Endothelial cell of umbilical vein (primary cell): ENCODE measurements around the gene VAC14. TPM values are rescaled to one million over a fixed set of nuclear protein-coding genes. Genes with fewer than 3 reads are reported as not detected.

ENCODE experiments used
- BruUV-seq: library from RNA; stranded (reverse); fragments of 400-500 nt; replicated peaks from 2 replicates; lab custom pipeline; 2021; lab: Mats Ljungman, UMichigan
- CTCF ChIA-PET: fragments of 300-600, 350-600 bp; sonication (Branson Sonifier 250); formaldehyde crosslinking; loops from one replicate; lab custom pipeline; 2021; ENCODE audit warnings: antibody characterized with exemption, inconsistent platforms; lab: Charles Lee
- POLR2A ChIA-PET: fragments of 300-600, 350-600 bp; sonication (Branson Sonifier 250); formaldehyde crosslinking; loops from one replicate; lab custom pipeline; 2021; ENCODE audit warnings: antibody characterized with exemption, inconsistent platforms; lab: Charles Lee
- DNase-seq: peaks from one replicate; pipeline ENCODE4 v3.0.0-alpha.2; 2011; ENCODE audit warnings: low read depth, low spot score
- FAIRE-seq: peaks from 2 replicates; lab custom pipeline; 2011; peaks lifted over from hg19 to GRCh38; lab: Jason Lieb, UNC
- H2AFZ ChIP-seq: 2 replicates; pipeline ENCODE4 v1.6.0; 2012; ENCODE audit warnings: low read depth, low read length, control low read depth, inconsistent platforms
- H3K27ac ChIP-seq: 2 replicates; pipeline ENCODE4 v1.5.1; 2011; ENCODE audit warnings: low read depth, mild to moderate bottlenecking, control low read depth, low read length, moderate library complexity; ENCODE audit not compliant: insufficient read depth
- H3K27me3 ChIP-seq, 2 experiments: 2 replicates each; pipeline versions ENCODE4 v1.6.0 to v1.6.1; 2011; ENCODE audit warnings: low read length in 2 of 2, mixed read lengths in 1 of 2; ENCODE audit not compliant: control insufficient read depth in 2 of 2, insufficient read depth in 2 of 2
- H3K36me3 ChIP-seq, 2 experiments: 2 replicates in 1 of 2; 3 replicates in 1 of 2; pipeline ENCODE4 v1.5.1; 2011; ENCODE audit warnings: low read length in 2 of 2, mild to moderate bottlenecking in 1 of 2, moderate library complexity in 1 of 2; ENCODE audit not compliant: control insufficient read depth in 2 of 2, insufficient read depth in 2 of 2; ENCODE audit errors: extremely low read depth in 1 of 2
- H3K4me1 ChIP-seq: 3 replicates; pipeline ENCODE4 v1.5.1; 2011; ENCODE audit warnings: mild to moderate bottlenecking, low read length; ENCODE audit not compliant: control insufficient read depth, insufficient read depth; ENCODE audit errors: extremely low read depth
- H3K4me2 ChIP-seq: 2 replicates; pipeline ENCODE4 v1.6.1; 2011; ENCODE audit warnings: low read length, control low read depth, mixed read lengths; ENCODE audit not compliant: insufficient read depth
- H3K4me3 ChIP-seq, 3 experiments: fragments of 200-600 bp in 1 of 3; sonication (generic), shearing (Covaris generic) in 1 of 3; replicated peaks in 1 of 3; 2 replicates each; pipeline ENCODE4 v1.5.1; 2011 to 2016; ENCODE audit warnings: control low read depth in 3 of 3, low read length in 3 of 3, mild to moderate bottlenecking in 2 of 3, inconsistent platforms in 1 of 3, low read depth in 1 of 3, moderate library complexity in 1 of 3; ENCODE audit not compliant: insufficient read depth in 1 of 3
- H3K79me2 ChIP-seq: 2 replicates; pipeline ENCODE4 v1.6.0; 2012; ENCODE audit warnings: low read length, inconsistent platforms; ENCODE audit not compliant: control insufficient read depth, insufficient read depth
- H3K9ac ChIP-seq: replicated peaks from 2 replicates; pipeline ENCODE3; 2011; ENCODE audit warnings: low read length, control low read depth; ENCODE audit not compliant: insufficient read depth; ENCODE audit errors: extremely low read depth
- H3K9me1 ChIP-seq: replicated peaks from 3 replicates; pipeline ENCODE4 v1.6.0; 2011; ENCODE audit warnings: mild to moderate bottlenecking, low read length; ENCODE audit not compliant: control insufficient read depth, insufficient read depth; ENCODE audit errors: extremely low read depth
- H3K9me3 ChIP-seq: replicated peaks from 2 replicates; pipeline ENCODE4 v1.5.1; 2012; ENCODE audit warnings: low read length, inconsistent platforms; ENCODE audit not compliant: control insufficient read depth, insufficient read depth
- H4K20me1 ChIP-seq: replicated peaks from 2 replicates; pipeline ENCODE3; 2011; ENCODE audit warnings: mild to moderate bottlenecking, low read length; ENCODE audit not compliant: control insufficient read depth, insufficient read depth; ENCODE audit errors: extremely low read depth
- EZH2 ChIP-seq: IDR thresholded peaks from 2 replicates; pipeline ENCODE4 v1.6.1; 2012; ENCODE audit warnings: borderline replicate concordance, low read depth, mild to moderate bottlenecking, moderate library complexity, low read length, inconsistent platforms; ENCODE audit not compliant: severe bottlenecking
- FOS ChIP-seq: IDR thresholded peaks from 2 replicates; pipeline ENCODE4 v1.6.1; 2011; ENCODE audit warnings: mild to moderate bottlenecking, low read length, moderate library complexity, borderline replicate concordance; ENCODE audit not compliant: insufficient read depth
- GATA2 ChIP-seq: IDR thresholded peaks from 2 replicates; pipeline ENCODE4 v1.7.0; 2011; ENCODE audit warnings: low read depth, mild to moderate bottlenecking, moderate library complexity, mixed read lengths, low read length; ENCODE audit not compliant: insufficient read length, insufficient read depth
- JUN ChIP-seq: IDR thresholded peaks from 2 replicates; pipeline ENCODE4 v1.6.1; 2011; ENCODE audit warnings: borderline replicate concordance, low read depth; ENCODE audit not compliant: insufficient read length, insufficient read depth
- MAX ChIP-seq: IDR thresholded peaks from 2 replicates; pipeline ENCODE4 v1.6.1; 2011; ENCODE audit not compliant: insufficient read depth, insufficient read length
- MYC ChIP-seq: IDR thresholded peaks from one replicate; pipeline ENCODE4 v1.6.1; 2011; ENCODE audit warnings: mild to moderate bottlenecking, low read depth, low read length
- POLR2A ChIP-seq: IDR thresholded peaks from 2 replicates; pipeline ENCODE4 v1.6.1; 2012; ENCODE audit warnings: low read depth, mild to moderate bottlenecking, control low read depth, low read length
- POLR2AphosphoS5 ChIP-seq: IDR thresholded peaks from 2 replicates; pipeline ENCODE4 v1.6.1; 2012; ENCODE audit warnings: low read depth, mild to moderate bottlenecking, control low read depth, low read length, moderate library complexity; ENCODE audit not compliant: insufficient read depth
- dilution Hi-C: fragments of 300-500 bp; cut with MboI; formaldehyde crosslinking; loops from one replicate; pipeline ENCODE4 v1.15.0; 2019; ENCODE audit warnings: low sequenced_read_pairs; ENCODE audit not compliant: extremely low pct_ligation_motif_present
- intact Hi-C: fragments of 100-400 bp; cut with micrococcal nuclease; formaldehyde crosslinking; loops from one replicate; pipeline ENCODE4 v1.10.0; 2022
- polyA plus RNA-seq, 4 experiments: library from polyadenylated mRNA; depleted of rRNA in 3 of 4; stranded (reverse) in 3 of 4; unstranded in 1 of 4; fragments of >200 nt; gene quantifications; 2 replicates each; pipeline versions ENCODE4 v1.2.1 to v1.2.3, GENCODE V29; 2011 to 2012; ENCODE audit warnings: missing spikeins in 1 of 4
- total RNA-seq: library from RNA; stranded (reverse); gene quantifications from 2 replicates; pipeline ENCODE4 v1.2.3, GENCODE V29; 2021
- TF ChIP-seq, protein P1 (sequence below), 2 donors: IDR thresholded peaks; 1 replicate in 1 of 2; 2 replicates in 1 of 2; pipeline ENCODE4 v1.5.1; 2011; ENCODE audit warnings: low read length in 2 of 2, mild to moderate bottlenecking in 2 of 2, moderate library complexity in 2 of 2, control low read depth in 1 of 2, inconsistent platforms in 1 of 2, low read depth in 1 of 2; ENCODE audit not compliant: insufficient read depth in 1 of 2; ENCODE audit errors: extremely low read depth in 1 of 2

The VAC14 gene
- total and polyA plus RNA-seq, 2 donors (not counting 3 experiments of a cell fraction or from before 2014, with no cell fraction given) = 37.6 to 57.9 TPM

DNA sequence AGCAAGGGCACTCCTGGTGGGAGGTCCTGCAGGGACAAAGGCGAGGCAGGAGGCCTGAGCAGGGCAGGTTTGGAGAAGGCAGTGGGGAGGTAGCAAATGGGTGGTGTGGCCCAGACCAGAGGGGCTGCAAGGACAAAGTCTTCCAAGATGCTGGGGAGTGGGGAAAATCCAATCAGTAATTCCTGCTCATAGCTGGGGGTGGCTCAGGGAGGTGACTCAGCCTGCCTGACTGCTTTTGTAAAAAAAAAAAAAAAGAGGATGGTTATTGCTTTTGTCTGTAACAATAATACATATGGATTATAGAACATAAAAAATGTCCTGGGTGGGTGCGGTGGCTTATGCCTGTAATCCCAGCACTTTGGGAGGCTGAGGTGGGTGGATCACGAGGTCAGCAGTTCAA lies 149.4 kb downstream of the VAC14 start:
- dilution Hi-C loops (loop anchor here (25.0 kb wide), 1 partner anchor 114 kb away; no protein-coding TSS in a partner anchor), intact Hi-C loops (loop anchor here (5.0 kb wide), 1 partner anchor 144 kb away; no protein-coding TSS in a partner anchor)
- no peaks in the 10 kb centered on the region for H3K27me3 ChIP-seq
- no peaks in the 10 kb centered on the region for H3K4me1 ChIP-seq
- H3K4me3 ChIP-seq = no peak overlapping the region
- H3K79me2 ChIP-seq = no peaks in the 10 kb centered on the region
- POLR2A ChIA-PET = interaction anchor here (0.6 kb wide), 1 partner anchor 137 kb away, joined by 4 read pairs; no protein-coding TSS in a partner anchor
- no peak overlapping the region for H3K27ac ChIP-seq
- BruUV-seq = no TSS peak
- H3K9me1 ChIP-seq = no peaks in the 10 kb centered on the region
- H3K36me3 ChIP-seq = no peaks in the 10 kb centered on the region
- TF ChIP-seq MAX (no peak), JUN (no peak), FOS (no peak), POLR2AphosphoS5 (no peak), MYC (no peak), POLR2A (no peak), EZH2 (no peak), GATA2 (no peak)
- TF ChIP-seq, protein P1, sequence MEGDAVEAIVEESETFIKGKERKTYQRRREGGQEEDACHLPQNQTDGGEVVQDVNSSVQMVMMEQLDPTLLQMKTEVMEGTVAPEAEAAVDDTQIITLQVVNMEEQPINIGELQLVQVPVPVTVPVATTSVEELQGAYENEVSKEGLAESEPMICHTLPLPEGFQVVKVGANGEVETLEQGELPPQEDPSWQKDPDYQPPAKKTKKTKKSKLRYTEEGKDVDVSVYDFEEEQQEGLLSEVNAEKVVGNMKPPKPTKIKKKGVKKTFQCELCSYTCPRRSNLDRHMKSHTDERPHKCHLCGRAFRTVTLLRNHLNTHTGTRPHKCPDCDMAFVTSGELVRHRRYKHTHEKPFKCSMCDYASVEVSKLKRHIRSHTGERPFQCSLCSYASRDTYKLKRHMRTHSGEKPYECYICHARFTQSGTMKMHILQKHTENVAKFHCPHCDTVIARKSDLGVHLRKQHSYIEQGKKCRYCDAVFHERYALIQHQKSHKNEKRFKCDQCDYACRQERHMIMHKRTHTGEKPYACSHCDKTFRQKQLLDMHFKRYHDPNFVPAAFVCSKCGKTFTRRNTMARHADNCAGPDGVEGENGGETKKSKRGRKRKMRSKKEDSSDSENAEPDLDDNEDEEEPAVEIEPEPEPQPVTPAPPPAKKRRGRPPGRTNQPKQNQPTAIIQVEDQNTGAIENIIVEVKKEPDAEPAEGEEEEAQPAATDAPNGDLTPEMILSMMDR (IDR thresholded peaks at IDR 0.05; ENCODE audit: extremely low read depth in 1 of 2, insufficient read depth in 1 of 2, low read depth in 1 of 2, low read length in 2 of 2) = no peak
- DNase-seq (no peak), FAIRE-seq (no peak)
- H2AFZ ChIP-seq = no peak overlapping the region
- H3K4me2 ChIP-seq = no peak overlapping the region
- CTCF ChIA-PET = interaction anchor here (0.9 to 5.8 kb wide), 6 partner anchors 84 to 282 kb away, joined by 3 to 175 read pairs (median 26); no protein-coding TSS in a partner anchor
- H3K9me3 ChIP-seq = no peaks in the 10 kb centered on the region
- H4K20me1 ChIP-seq = no peaks in the 10 kb centered on the region
- no peak overlapping the region for H3K9ac ChIP-seq
